KOPT-K1 (cell line): ENCODE measurements around the gene LSAMP.

ENCODE experiments used
- H3K27ac ChIP-seq: fragments of 200-600 bp; sonication (generic); 2 replicates; pipeline ENCODE4 v1.5.1; 2016; ENCODE audit warnings: antibody characterized with exemption, mild to moderate bottlenecking, low read depth, low read length; ENCODE audit not compliant: poor library complexity, severe bottlenecking
- H3K36me3 ChIP-seq: fragments of 200-600 bp; sonication (generic); 2 replicates; pipeline ENCODE4 v1.5.1; 2017; ENCODE audit warnings: antibody characterized with exemption, mild to moderate bottlenecking, low read length, moderate library complexity; ENCODE audit not compliant: insufficient read depth
- H3K9me3 ChIP-seq: fragments of 200-600 bp; sonication (generic); 2 replicates; pipeline ENCODE4 v1.5.1; 2017; ENCODE audit warnings: antibody characterized with exemption, low read length, mild to moderate bottlenecking; ENCODE audit not compliant: insufficient read depth, poor library complexity, severe bottlenecking

LSAMP gene

GRCh38 chr3:115960799-115961198 lies 484.5 kb downstream of the LSAMP start:
- Histone ChIP-seq H3K9me3 (no peaks in the 10 kb centered on the region), H3K36me3 (no peaks in the 10 kb centered on the region), H3K27ac (no peak overlapping the region)

GRCh38 chr3:115958526-115958925 lies 486.8 kb downstream of the LSAMP start:
- Histone ChIP-seq H3K9me3 (no peaks in the 10 kb centered on the region), H3K36me3 (no peaks in the 10 kb centered on the region), H3K27ac (no peak overlapping the region)

- Histone ChIP-seq H3K9me3 (no peaks in the 10 kb centered on the region), H3K27ac (no peak overlapping the region), H3K36me3 (no peaks in the 10 kb centered on the region)
These were observed 498.0 kb downstream of the LSAMP start for GRCh38 chr3:115947325-115947724.

GRCh38 chr3:115943579-115943978 lies 501.7 kb downstream of the LSAMP start:
- Histone ChIP-seq H3K9me3 (no peaks in the 10 kb centered on the region), H3K36me3 (no peaks in the 10 kb centered on the region), H3K27ac (no peak overlapping the region)

GRCh38 chr3:115937054-115937453 lies 508.2 kb downstream of the LSAMP start:
- no peak overlapping the region for H3K27ac ChIP-seq
- no peaks in the 10 kb centered on the region for H3K36me3 ChIP-seq
- no peaks in the 10 kb centered on the region for H3K9me3 ChIP-seq

- no peaks in the 10 kb centered on the region for H3K36me3 ChIP-seq
- no peak overlapping the region for H3K27ac ChIP-seq
- H3K9me3 ChIP-seq = no peaks in the 10 kb centered on the region
These were observed 512.5 kb downstream of the LSAMP start for GRCh38 chr3:115932807-115933206.

- H3K27ac ChIP-seq = no peak overlapping the region
- H3K36me3 ChIP-seq = no peaks in the 10 kb centered on the region
- H3K9me3 ChIP-seq = no peaks in the 10 kb centered on the region
These were observed 513.7 kb downstream of the LSAMP start for GRCh38 chr3:115931581-115931980.

GRCh38 chr3:115930922-115931321 lies 514.4 kb downstream of the LSAMP start:
- H3K9me3 ChIP-seq = no peaks in the 10 kb centered on the region
- no peaks in the 10 kb centered on the region for H3K36me3 ChIP-seq
- H3K27ac ChIP-seq = no peak overlapping the region

GRCh38 chr3:115930168-115930567 lies 515.1 kb downstream of the LSAMP start:
- Histone ChIP-seq H3K27ac (no peak overlapping the region), H3K9me3 (no peaks in the 10 kb centered on the region), H3K36me3 (no peaks in the 10 kb centered on the region)

GRCh38 chr3:115928376-115928775 lies 516.9 kb downstream of the LSAMP start:
- H3K27ac ChIP-seq = no peak overlapping the region
- no peaks in the 10 kb centered on the region for H3K9me3 ChIP-seq
- H3K36me3 ChIP-seq = no peaks in the 10 kb centered on the region

- no peaks in the 10 kb centered on the region for H3K36me3 ChIP-seq
- H3K9me3 ChIP-seq = no peaks in the 10 kb centered on the region
These were observed 518.1 kb downstream of the LSAMP start for GRCh38 chr3:115927197-115927596.

GRCh38 chr3:115922681-115923347 lies 522.5 kb downstream of the LSAMP start:
- Histone ChIP-seq H3K36me3 (no peaks in the 10 kb centered on the region), H3K9me3 (no peaks in the 10 kb centered on the region), H3K27ac (no peak overlapping the region)

More at GRCh38 chr3:115927197-115927596, 518.1 kb downstream of the LSAMP start:
- no peak overlapping the region for H3K27ac ChIP-seq

GRCh38 chr3:115921711-115922110 lies 523.6 kb downstream of the LSAMP start:
- no peak overlapping the region for H3K27ac ChIP-seq
- no peaks in the 10 kb centered on the region for H3K9me3 ChIP-seq
- H3K36me3 ChIP-seq = no peaks in the 10 kb centered on the region

- H3K36me3 ChIP-seq = no peaks in the 10 kb centered on the region
- H3K27ac ChIP-seq = no peak overlapping the region
- H3K9me3 ChIP-seq = no peaks in the 10 kb centered on the region
These were observed 526.4 kb downstream of the LSAMP start for GRCh38 chr3:115918900-115919299.

- Histone ChIP-seq H3K27ac (no peak overlapping the region), H3K36me3 (no peaks in the 10 kb centered on the region), H3K9me3 (no peaks in the 10 kb centered on the region)
These were observed 528.4 kb downstream of the LSAMP start for GRCh38 chr3:115916866-115917265.

GRCh38 chr3:115915061-115915460 lies 530.2 kb downstream of the LSAMP start:
- Histone ChIP-seq H3K36me3 (no peaks in the 10 kb centered on the region), H3K9me3 (no peaks in the 10 kb centered on the region), H3K27ac (no peak overlapping the region)
